ENCODE data around the gene STX1A. TPM values are rescaled to one million over a fixed set of nuclear protein-coding genes. Genes with fewer than 3 reads are reported as not detected.

Gene STX1A
- total and polyA plus RNA-seq, 2 of the 13 experiments (the other 11 are each of a cell fraction or from before 2014, with no cell fraction given), result 6.1 to 12.2 TPM

GRCh38 chr7:73734619-73735527, 15.4 kb upstream of the STX1A start:
- BruUV-seq (replicated peaks), result no TSS peak
- Histone ChIP-seq H4K20me1 (ENCODE audit: insufficient read depth, low read length) (no peaks in the 10 kb centered on the region), H3K4me1 (ENCODE audit: insufficient read depth, low read length) (peaks cover 28% of the 10 kb centered on the region), H3K36me3 (replicated peaks in 1 of 2; ENCODE audit: control insufficient read depth in 1 of 2, insufficient read depth in 2 of 2, low read length in 2 of 2) (peaks cover 0 to 9% of the 10 kb centered on the region in 2 experiments; a peak in 1 of 5 replicates), H3K9me3 (ENCODE audit: low read length) (no peaks in the 10 kb centered on the region), H3K9ac (ENCODE audit: insufficient read depth, low read depth, low read length) (no peak overlapping the region), H3K27ac (ENCODE audit: extremely low read length, insufficient read depth, low read length) (no peak overlapping the region), H2AFZ (ENCODE audit: low read length) (no peak overlapping the region), H3K27me3 (ENCODE audit: control insufficient read depth in 1 of 2, insufficient read depth in 2 of 2, low read length in 2 of 2) (no peaks in the 10 kb centered on the region), H3K4me3 (replicated peaks in 1 of 3; ENCODE audit: insufficient read depth in 1 of 3, low read depth in 2 of 3, low read length in 3 of 3) (no peak overlapping the region), H3K79me2 (ENCODE audit: insufficient read depth, low read length) (no peaks in the 10 kb centered on the region), H3K4me2 (ENCODE audit: low read depth, low read length) (no peak overlapping the region; the same call in 1 of the 2 replicates)
- peak; percentile 74 for ATAC-seq
- in situ Hi-C loops (cut with HindIII; ENCODE audit: extremely low pct_ligation_motif_present, low pct_unique_long_range_greater_than_20kb) (no loop called here), intact Hi-C loops (cut with micrococcal nuclease; ENCODE audit: unreplicated experiment) (loop anchor here (2.0 kb wide), 1 partner anchor 284 kb away; no protein-coding TSS in a partner anchor)
- peak; percentile 77 for DNase-seq (ENCODE audit: low spot score)
- peak; percentile 93 for FAIRE-seq
- 64% methylated on average over 5 of the region's 16 CpGs for WGBS (ENCODE audit: low lambda C conversion rate)
- ChIA-PET CTCF (ENCODE audit: low intra/inter-chr PET ratio, low total read pairs) (interaction anchor here (0.8 to 1.7 kb wide), 3 partner anchors 87 to 128 kb away, joined by 3 to 7 read pairs (median 4); no protein-coding TSS in a partner anchor), POLR2A (interaction anchor here (0.7 to 1.4 kb wide), 5 partner anchors 15 to 213 kb away, joined by 3 to 6 read pairs (median 5); partner anchors contain the start of genes BAZ1B and STX1A)
- TF ChIP-seq SALL2 (CRISPR knock-in tag; IDR thresholded peaks at IDR 0.05), result no peak
- TF ChIP-seq, protein P1, sequence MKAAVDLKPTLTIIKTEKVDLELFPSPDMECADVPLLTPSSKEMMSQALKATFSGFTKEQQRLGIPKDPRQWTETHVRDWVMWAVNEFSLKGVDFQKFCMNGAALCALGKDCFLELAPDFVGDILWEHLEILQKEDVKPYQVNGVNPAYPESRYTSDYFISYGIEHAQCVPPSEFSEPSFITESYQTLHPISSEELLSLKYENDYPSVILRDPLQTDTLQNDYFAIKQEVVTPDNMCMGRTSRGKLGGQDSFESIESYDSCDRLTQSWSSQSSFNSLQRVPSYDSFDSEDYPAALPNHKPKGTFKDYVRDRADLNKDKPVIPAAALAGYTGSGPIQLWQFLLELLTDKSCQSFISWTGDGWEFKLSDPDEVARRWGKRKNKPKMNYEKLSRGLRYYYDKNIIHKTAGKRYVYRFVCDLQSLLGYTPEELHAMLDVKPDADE (CRISPR knock-in tag; IDR thresholded peaks at IDR 0.05), result no peak
- TF ChIP-seq ZNF792 (CRISPR knock-in tag; IDR thresholded peaks at IDR 0.05), result no peak
- peak; percentile 66 for TF ChIP-seq HIC2 (CRISPR knock-in tag; IDR thresholded peaks at IDR 0.05; ENCODE audit: low read depth)
- TF ChIP-seq, protein P2, sequence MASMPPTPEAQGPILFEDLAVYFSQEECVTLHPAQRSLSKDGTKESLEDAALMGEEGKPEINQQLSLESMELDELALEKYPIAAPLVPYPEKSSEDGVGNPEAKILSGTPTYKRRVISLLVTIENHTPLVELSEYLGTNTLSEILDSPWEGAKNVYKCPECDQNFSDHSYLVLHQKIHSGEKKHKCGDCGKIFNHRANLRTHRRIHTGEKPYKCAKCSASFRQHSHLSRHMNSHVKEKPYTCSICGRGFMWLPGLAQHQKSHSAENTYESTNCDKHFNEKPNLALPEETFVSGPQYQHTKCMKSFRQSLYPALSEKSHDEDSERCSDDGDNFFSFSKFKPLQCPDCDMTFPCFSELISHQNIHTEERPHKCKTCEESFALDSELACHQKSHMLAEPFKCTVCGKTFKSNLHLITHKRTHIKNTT (CRISPR knock-in tag; IDR thresholded peaks at IDR 0.05), result no peak
- TF ChIP-seq SMYD3 (CRISPR knock-in tag; IDR thresholded peaks at IDR 0.05), result no peak
- TF ChIP-seq ZNF687 (CRISPR knock-in tag; IDR thresholded peaks at IDR 0.05), result peak; percentile 73
- TF ChIP-seq NCOA1 (CRISPR knock-in tag; IDR thresholded peaks at IDR 0.05), result no peak
- no peak for TF ChIP-seq FOXO4 (CRISPR knock-in tag; conservative IDR thresholded peaks at IDR 0.05)
- TF ChIP-seq ZNF891 (CRISPR knock-in tag; IDR thresholded peaks at IDR 0.05), result peak; percentile 66; the same call in 1 of the 2 replicates
- TF ChIP-seq PCBP2 (optimal IDR thresholded peaks at IDR 0.05; ENCODE audit: low read depth, low read length, poor library complexity, severe bottlenecking), result no peak
- TF ChIP-seq ZFX (CRISPR knock-in tag; IDR thresholded peaks at IDR 0.05; ENCODE audit: low read depth), result peak; percentile 89
